ENCODE measurements around the gene BROX.
"Not testable (repeated sequence)": the region's sequence is repeated elsewhere in the genome, so short reads cannot be mapped to it uniquely, and the experiment has no call there.

BROX gene

GRCh38 chr1:222739929-222740328 is 27.6 kb downstream of the BROX start:
- no peak overlapping the region for H3K4me3 ChIP-seq (replicated peaks in 1 of 2; ENCODE audit: low read depth in 2 of 2, low read length in 2 of 2)
- DNase-seq (ENCODE audit: low read depth in 2 of 2) = no peak
- TF ChIP-seq CTCF (IDR thresholded peaks at IDR 0.05; ENCODE audit: low read depth, low read length) = no peak

GRCh38 chr1:222741630-222742457 is 29.5 kb downstream of the BROX start:
- DNase-seq (ENCODE audit: low read depth in 2 of 2); H3K4me3 ChIP-seq (replicated peaks in 1 of 2; ENCODE audit: low read depth in 2 of 2, low read length in 2 of 2): not testable (repeated sequence)

GRCh38 chr1:222749927-222750326 is 37.6 kb downstream of the BROX start:
- TF ChIP-seq CTCF (IDR thresholded peaks at IDR 0.05; ENCODE audit: low read depth, low read length) = no peak
- H3K4me3 ChIP-seq (replicated peaks in 1 of 2; ENCODE audit: low read depth in 2 of 2, low read length in 2 of 2) = no peak overlapping the region
- DNase-seq (ENCODE audit: low read depth in 2 of 2) = no peak

- TF ChIP-seq CTCF (IDR thresholded peaks at IDR 0.05; ENCODE audit: low read depth, low read length) = no peak
- DNase-seq (ENCODE audit: low read depth in 2 of 2) = no peak
- H3K4me3 ChIP-seq (replicated peaks in 1 of 2; ENCODE audit: low read depth in 2 of 2, low read length in 2 of 2) = no peak overlapping the region
These were observed 38.3 kb downstream of the BROX start for GRCh38 chr1:222750651-222751050.

GRCh38 chr1:222751255-222751654 is 38.9 kb downstream of the BROX start:
- H3K4me3 ChIP-seq (replicated peaks in 1 of 2; ENCODE audit: low read depth in 2 of 2, low read length in 2 of 2) = no peak overlapping the region
- TF ChIP-seq CTCF (IDR thresholded peaks at IDR 0.05; ENCODE audit: low read depth, low read length) = no peak
- DNase-seq (ENCODE audit: low read depth in 2 of 2) = no peak

GRCh38 chr1:222754366-222755139 is 42.2 kb downstream of the BROX start:
- TF ChIP-seq CTCF (IDR thresholded peaks at IDR 0.05; ENCODE audit: low read depth, low read length) = no peak
- peak; percentile 92 to 95 for DNase-seq (ENCODE audit: low read depth in 2 of 2)
- no peak overlapping the region for H3K4me3 ChIP-seq (replicated peaks in 1 of 2; ENCODE audit: low read depth in 2 of 2, low read length in 2 of 2)

GRCh38 chr1:222757646-222758268 is 45.4 kb downstream of the BROX start:
- H3K4me3 ChIP-seq (replicated peaks in 1 of 2; ENCODE audit: low read depth in 2 of 2, low read length in 2 of 2) = no peak overlapping the region
- TF ChIP-seq CTCF (IDR thresholded peaks at IDR 0.05; ENCODE audit: low read depth, low read length) = no peak
- DNase-seq (ENCODE audit: low read depth in 2 of 2) = peak in 1 of 2 donors; percentile 45

Measured in cardiac fibroblast (primary cell).